ENCODE measurements around the gene PSMB7.

Gene PSMB7

GRCh38 chr9:124439086-124439485 is 23.8 kb upstream of the PSMB7 start:
- Histone ChIP-seq H4K20me1 (ENCODE audit: low read depth, low read length) (no peaks in the 10 kb centered on the region), H3K9ac (ENCODE audit: low read length) (no peak overlapping the region), H3K27me3 (ENCODE audit: low read length) (no peaks in the 10 kb centered on the region), H3K36me3 (ENCODE audit: low read length) (no peaks in the 10 kb centered on the region), H3K4me3 (ENCODE audit: insufficient read depth, low read length, poor library complexity, severe bottlenecking) (no peak overlapping the region), H3K4me2 (ENCODE audit: low read depth, low read length, poor library complexity, severe bottlenecking) (no peak overlapping the region), H3K9me3 (ENCODE audit: insufficient read depth, low read length) (no peaks in the 10 kb centered on the region), H3K9me2 (replicated peaks; ENCODE audit: insufficient read depth, low read length) (no peaks in the 10 kb centered on the region), H3K27ac (ENCODE audit: low read depth, low read length) (no peak overlapping the region), H3K79me2 (ENCODE audit: insufficient read depth, low read length) (no peaks in the 10 kb centered on the region), H2AFZ (ENCODE audit: low read depth, low read length, severe bottlenecking) (no peak overlapping the region), H3F3A (ENCODE audit: insufficient read depth) (no peaks in the 10 kb centered on the region)
- TF ChIP-seq CTCF (IDR thresholded peaks at IDR 0.05; ENCODE audit: insufficient read depth, low read length, poor library complexity, severe bottlenecking) (no peak), EZH2phosphoT487 (conservative IDR thresholded peaks at IDR 0.05; ENCODE audit: low read length) (no peak)

GRCh38 chr9:124438091-124438490 is 22.8 kb upstream of the PSMB7 start:
- no peaks in the 10 kb centered on the region for H4K20me1 ChIP-seq (ENCODE audit: low read depth, low read length)
- H2AFZ ChIP-seq (ENCODE audit: low read depth, low read length, severe bottlenecking) = no peak overlapping the region
- TF ChIP-seq EZH2phosphoT487 (conservative IDR thresholded peaks at IDR 0.05; ENCODE audit: low read length) = no peak
- no peak for TF ChIP-seq CTCF (IDR thresholded peaks at IDR 0.05; ENCODE audit: insufficient read depth, low read length, poor library complexity, severe bottlenecking)
- no peak overlapping the region for H3K4me2 ChIP-seq (ENCODE audit: low read depth, low read length, poor library complexity, severe bottlenecking)
- H3F3A ChIP-seq (ENCODE audit: insufficient read depth) = no peaks in the 10 kb centered on the region
- H3K9me3 ChIP-seq (ENCODE audit: insufficient read depth, low read length) = no peaks in the 10 kb centered on the region
- no peaks in the 10 kb centered on the region for H3K27me3 ChIP-seq (ENCODE audit: low read length)
- no peaks in the 10 kb centered on the region for H3K79me2 ChIP-seq (ENCODE audit: insufficient read depth, low read length)
- no peaks in the 10 kb centered on the region for H3K36me3 ChIP-seq (ENCODE audit: low read length)
- H3K9ac ChIP-seq (ENCODE audit: low read length) = no peak overlapping the region
- no peak overlapping the region for H3K4me3 ChIP-seq (ENCODE audit: insufficient read depth, low read length, poor library complexity, severe bottlenecking)
- no peak overlapping the region for H3K27ac ChIP-seq (ENCODE audit: low read depth, low read length)
- no peaks in the 10 kb centered on the region for H3K9me2 ChIP-seq (replicated peaks; ENCODE audit: insufficient read depth, low read length)

- TF ChIP-seq CTCF (IDR thresholded peaks at IDR 0.05; ENCODE audit: insufficient read depth, low read length, poor library complexity, severe bottlenecking) = no peak
- no peak for TF ChIP-seq EZH2phosphoT487 (conservative IDR thresholded peaks at IDR 0.05; ENCODE audit: low read length)
- Histone ChIP-seq H3K4me2 (ENCODE audit: low read depth, low read length, poor library complexity, severe bottlenecking) (no peak overlapping the region), H3K79me2 (ENCODE audit: insufficient read depth, low read length) (no peaks in the 10 kb centered on the region), H3K27ac (ENCODE audit: low read depth, low read length) (no peak overlapping the region), H3K9me2 (replicated peaks; ENCODE audit: insufficient read depth, low read length) (no peaks in the 10 kb centered on the region), H3K9ac (ENCODE audit: low read length) (no peak overlapping the region), H3K36me3 (ENCODE audit: low read length) (no peaks in the 10 kb centered on the region), H3K9me3 (ENCODE audit: insufficient read depth, low read length) (no peaks in the 10 kb centered on the region), H3K27me3 (ENCODE audit: low read length) (no peaks in the 10 kb centered on the region), H4K20me1 (ENCODE audit: low read depth, low read length) (no peaks in the 10 kb centered on the region), H3F3A (ENCODE audit: insufficient read depth) (no peaks in the 10 kb centered on the region), H3K4me3 (ENCODE audit: insufficient read depth, low read length, poor library complexity, severe bottlenecking) (no peak overlapping the region), H2AFZ (ENCODE audit: low read depth, low read length, severe bottlenecking) (no peak overlapping the region)
Observed at GRCh38 chr9:124437086-124437485, 21.8 kb upstream of the PSMB7 start.
